Measurements from ENCODE around the gene SLC45A1.

SLC45A1 gene

DNA sequence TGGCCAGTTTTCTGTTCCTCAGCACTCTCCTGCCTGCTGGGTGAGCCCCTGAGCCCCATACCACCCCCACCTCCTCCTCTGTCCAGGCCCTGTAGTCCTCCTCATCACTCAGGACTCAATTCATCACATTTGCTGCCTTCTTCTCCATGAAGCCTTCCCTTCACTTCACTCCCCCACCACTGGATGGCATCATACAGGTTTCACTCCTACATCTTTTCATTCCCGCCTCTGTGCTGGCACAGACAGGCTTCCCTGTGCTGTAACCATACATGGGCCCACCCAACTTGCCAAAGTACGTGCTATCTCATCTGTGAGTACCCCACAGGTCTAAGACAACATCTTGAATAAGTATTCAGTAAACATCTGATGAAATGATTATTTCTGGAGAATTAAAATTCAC, 56.9 kb downstream of the SLC45A1 start:
- Histone ChIP-seq H3K14ac (ENCODE audit: low read length in 2 of 2) (no peak overlapping the region), H3K9me3 (ENCODE audit: control insufficient read depth, low read length) (no peaks in the 10 kb centered on the region), H3K79me1 (replicated peaks; ENCODE audit: low read length, poor library complexity, severe bottlenecking) (peaks cover 42% of the 10 kb centered on the region), H3K4ac (ENCODE audit: low read depth in 1 of 2, low read length in 2 of 2) (no peak overlapping the region), H2BK15ac (ENCODE audit: low read depth, poor library complexity, severe bottlenecking) (no peak overlapping the region), H3K4me2 (ENCODE audit: low read length, poor library complexity, severe bottlenecking) (no peak overlapping the region), H3K9ac (ENCODE audit: low read length) (peak overlapping the region; percentile 79), H2BK5ac (ENCODE audit: low read depth, low read length, poor library complexity, severe bottlenecking) (no peak overlapping the region), H4K91ac (ENCODE audit: low read length) (peak overlapping the region; percentile 65), H3K23ac (ENCODE audit: low read length in 2 of 2) (peak overlapping the region in 1 of 2 experiments; percentile 66), H3K4me1 (ENCODE audit: control insufficient read depth, insufficient read depth, low read depth, low read length) (peaks cover 44% of the 10 kb centered on the region), H3K4me3 (ENCODE audit: insufficient read depth in 1 of 2, low read depth in 1 of 2, low read length in 2 of 2) (no peak overlapping the region), H2AFZ (ENCODE audit: low read depth, low read length) (no peak overlapping the region), H3K18ac (ENCODE audit: low read depth in 1 of 2, low read length in 2 of 2) (no peak overlapping the region), H4K8ac (ENCODE audit: low read length) (peak overlapping the region; percentile 32), H2BK120ac (ENCODE audit: low read depth, low read length) (no peak overlapping the region), H3K27ac (ENCODE audit: low read length, poor library complexity, severe bottlenecking) (no peak overlapping the region), H3K36me3 (ENCODE audit: control insufficient read depth in 1 of 2, insufficient read depth in 2 of 2, low read depth in 1 of 2, low read length in 2 of 2) (peaks cover 20 to 32% of the 10 kb centered on the region in 2 experiments), H2AK5ac (ENCODE audit: low read length, severe bottlenecking) (peak overlapping the region; percentile 82), H3K27me3 (ENCODE audit: control insufficient read depth in 1 of 2, insufficient read depth in 1 of 2, low read length in 2 of 2) (no peaks in the 10 kb centered on the region), H2BK12ac (ENCODE audit: low read length in 2 of 2) (peak overlapping the region in 1 of 2 experiments; percentile 69)
- DNase-seq: no peak
- 100% methylated on average over 1 of the region's 2 CpGs for WGBS

DNA sequence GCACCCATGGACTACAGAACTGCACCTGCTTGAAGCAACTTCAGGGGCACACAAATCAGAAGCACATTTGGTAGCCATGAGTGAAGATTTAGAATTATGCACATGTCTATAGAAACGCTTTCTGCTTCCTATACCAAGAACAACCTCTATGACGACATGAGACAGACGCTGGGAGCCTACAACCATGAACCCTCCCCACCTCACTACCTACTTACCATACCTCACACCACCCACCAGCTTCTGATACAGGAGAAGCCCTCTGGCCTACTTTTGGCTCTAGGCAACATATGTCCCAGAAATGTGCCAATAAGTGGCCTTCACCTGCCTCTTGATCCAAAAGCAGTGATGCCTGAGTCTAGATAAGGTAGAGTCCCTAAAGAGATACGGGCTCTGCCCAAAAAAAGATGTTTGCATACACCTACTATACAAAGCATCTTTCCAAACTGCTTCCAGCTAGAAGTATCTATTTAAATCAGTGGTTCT, 58.5 kb downstream of the SLC45A1 start:
- peaks cover 42% of the 10 kb centered on the region for H3K4me1 ChIP-seq (ENCODE audit: control insufficient read depth, insufficient read depth, low read depth, low read length)
- H3K14ac ChIP-seq (ENCODE audit: low read length in 2 of 2): no peak overlapping the region
- 74% methylated on average over 4 of the region's 4 CpGs for WGBS
- no peak overlapping the region for H2BK12ac ChIP-seq (ENCODE audit: low read length in 2 of 2)
- DNase-seq: no peak
- H2AK5ac ChIP-seq (ENCODE audit: low read length, severe bottlenecking): peak overlapping the region; percentile 37
- H3K4me2 ChIP-seq (ENCODE audit: low read length, poor library complexity, severe bottlenecking): no peak overlapping the region
- H3K9ac ChIP-seq (ENCODE audit: low read length): no peak overlapping the region
- H2AFZ ChIP-seq (ENCODE audit: low read depth, low read length): no peak overlapping the region
- no peak overlapping the region for H2BK5ac ChIP-seq (ENCODE audit: low read depth, low read length, poor library complexity, severe bottlenecking)
- H4K8ac ChIP-seq (ENCODE audit: low read length): no peak overlapping the region
- H4K91ac ChIP-seq (ENCODE audit: low read length): no peak overlapping the region
- no peaks in the 10 kb centered on the region for H3K9me3 ChIP-seq (ENCODE audit: control insufficient read depth, low read length)
- H3K4ac ChIP-seq (ENCODE audit: low read depth in 1 of 2, low read length in 2 of 2): no peak overlapping the region
- H3K4me3 ChIP-seq (ENCODE audit: insufficient read depth in 1 of 2, low read depth in 1 of 2, low read length in 2 of 2): no peak overlapping the region
- H3K23ac ChIP-seq (ENCODE audit: low read length in 2 of 2): no peak overlapping the region
- H3K79me1 ChIP-seq (replicated peaks; ENCODE audit: low read length, poor library complexity, severe bottlenecking): peaks cover 39% of the 10 kb centered on the region
- peaks cover 26 to 39% of the 10 kb centered on the region in 2 experiments for H3K36me3 ChIP-seq (ENCODE audit: control insufficient read depth in 1 of 2, insufficient read depth in 2 of 2, low read depth in 1 of 2, low read length in 2 of 2)
- H2BK15ac ChIP-seq (ENCODE audit: low read depth, poor library complexity, severe bottlenecking): no peak overlapping the region
- H2BK120ac ChIP-seq (ENCODE audit: low read depth, low read length): no peak overlapping the region
- no peak overlapping the region for H3K18ac ChIP-seq (ENCODE audit: low read depth in 1 of 2, low read length in 2 of 2)
- H3K27me3 ChIP-seq (ENCODE audit: control insufficient read depth in 1 of 2, insufficient read depth in 1 of 2, low read length in 2 of 2): no peaks in the 10 kb centered on the region
- H3K27ac ChIP-seq (ENCODE audit: low read length, poor library complexity, severe bottlenecking): no peak overlapping the region

DNA sequence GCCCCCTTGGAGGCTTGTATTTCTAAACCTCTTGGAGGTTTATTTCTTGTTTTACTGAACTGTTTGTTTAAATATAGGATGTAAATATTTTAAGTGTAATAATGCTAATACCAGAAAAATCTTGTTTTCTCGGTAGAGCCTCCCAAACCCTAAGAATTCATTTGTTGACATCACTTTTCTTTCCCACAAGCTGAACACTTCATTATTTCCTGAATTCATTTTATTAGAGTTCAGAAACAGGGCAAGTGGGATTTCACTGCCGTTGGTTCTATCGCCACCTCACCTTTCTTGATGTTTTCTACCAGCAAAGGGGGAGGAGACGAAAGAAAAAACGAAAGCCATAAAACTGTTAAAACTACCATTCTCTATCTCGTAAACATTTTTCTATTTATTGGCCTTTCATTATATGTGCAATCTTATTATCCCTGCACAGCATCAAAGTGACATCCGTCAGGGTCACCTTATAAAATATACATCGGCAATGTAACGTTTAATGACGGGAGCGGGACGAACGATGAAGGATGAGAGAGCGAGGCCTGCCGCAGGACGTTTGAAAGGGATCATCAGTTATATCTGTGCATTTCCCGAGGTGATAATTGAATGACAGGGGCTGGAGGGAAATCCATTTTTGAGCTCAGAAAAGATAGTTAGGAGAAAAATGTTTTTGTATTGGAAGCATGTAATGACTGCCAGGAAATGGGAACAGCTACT, 59.5 kb downstream of the SLC45A1 start:
- Histone ChIP-seq H3K23ac (ENCODE audit: low read length in 2 of 2) (no peak overlapping the region), H3K27me3 (ENCODE audit: control insufficient read depth in 1 of 2, insufficient read depth in 1 of 2, low read length in 2 of 2) (no peaks in the 10 kb centered on the region), H3K18ac (ENCODE audit: low read depth in 1 of 2, low read length in 2 of 2) (no peak overlapping the region), H3K27ac (ENCODE audit: low read length, poor library complexity, severe bottlenecking) (no peak overlapping the region), H3K4ac (ENCODE audit: low read depth in 1 of 2, low read length in 2 of 2) (no peak overlapping the region), H3K79me1 (replicated peaks; ENCODE audit: low read length, poor library complexity, severe bottlenecking) (peaks cover 31% of the 10 kb centered on the region), H2AK5ac (ENCODE audit: low read length, severe bottlenecking) (no peak overlapping the region), H4K8ac (ENCODE audit: low read length) (no peak overlapping the region), H2AFZ (ENCODE audit: low read depth, low read length) (no peak overlapping the region), H2BK120ac (ENCODE audit: low read depth, low read length) (no peak overlapping the region), H3K9me3 (ENCODE audit: control insufficient read depth, low read length) (no peaks in the 10 kb centered on the region), H3K4me1 (ENCODE audit: control insufficient read depth, insufficient read depth, low read depth, low read length) (peaks cover 36% of the 10 kb centered on the region), H3K14ac (ENCODE audit: low read length in 2 of 2) (no peak overlapping the region), H3K4me2 (ENCODE audit: low read length, poor library complexity, severe bottlenecking) (no peak overlapping the region), H2BK15ac (ENCODE audit: low read depth, poor library complexity, severe bottlenecking) (no peak overlapping the region), H2BK5ac (ENCODE audit: low read depth, low read length, poor library complexity, severe bottlenecking) (no peak overlapping the region), H2BK12ac (ENCODE audit: low read length in 2 of 2) (no peak overlapping the region), H3K36me3 (ENCODE audit: control insufficient read depth in 1 of 2, insufficient read depth in 2 of 2, low read depth in 1 of 2, low read length in 2 of 2) (peaks cover 22 to 38% of the 10 kb centered on the region in 2 experiments), H4K91ac (ENCODE audit: low read length) (no peak overlapping the region), H3K4me3 (ENCODE audit: insufficient read depth in 1 of 2, low read depth in 1 of 2, low read length in 2 of 2) (no peak overlapping the region), H3K9ac (ENCODE audit: low read length) (no peak overlapping the region)
- no peak for DNase-seq
- 90% methylated on average over 17 of the region's 17 CpGs for WGBS

DNA sequence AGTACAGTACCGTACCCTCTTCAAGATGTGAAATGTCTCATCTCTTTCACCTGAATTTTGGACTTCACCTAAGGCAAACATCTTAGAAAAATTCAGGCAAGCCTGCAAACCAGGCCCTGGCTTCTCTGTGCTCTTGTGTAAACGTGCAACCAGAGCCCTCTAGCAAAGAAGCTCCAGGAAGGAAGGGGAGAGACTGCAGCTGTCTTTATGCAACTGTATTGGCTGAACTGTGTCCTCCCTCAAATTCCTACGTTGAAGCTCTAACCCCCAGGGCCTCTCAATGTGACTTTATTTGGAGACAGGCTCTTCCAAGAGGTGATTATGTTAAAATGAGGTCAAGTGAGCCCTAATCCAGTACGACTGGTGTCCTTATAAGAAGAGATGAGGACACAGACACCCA, 60.3 kb downstream of the SLC45A1 start:
- peaks cover 29% of the 10 kb centered on the region for H3K79me1 ChIP-seq (replicated peaks; ENCODE audit: low read length, poor library complexity, severe bottlenecking)
- peak; percentile 59 for DNase-seq

More for the DNA sequence above, 60.3 kb downstream of the SLC45A1 start:
- H3K4me1 ChIP-seq (ENCODE audit: control insufficient read depth, insufficient read depth, low read depth, low read length): peaks cover 34% of the 10 kb centered on the region
- H3K4me3 ChIP-seq (ENCODE audit: insufficient read depth in 1 of 2, low read depth in 1 of 2, low read length in 2 of 2): no peak overlapping the region
- 42% methylated on average over 3 of the region's 4 CpGs for WGBS
- H2AFZ ChIP-seq (ENCODE audit: low read depth, low read length): no peak overlapping the region
- no peak overlapping the region for H3K14ac ChIP-seq (ENCODE audit: low read length in 2 of 2)
- no peak overlapping the region for H4K91ac ChIP-seq (ENCODE audit: low read length)
- H4K8ac ChIP-seq (ENCODE audit: low read length): no peak overlapping the region
- no peak overlapping the region for H3K27ac ChIP-seq (ENCODE audit: low read length, poor library complexity, severe bottlenecking)
- H2BK120ac ChIP-seq (ENCODE audit: low read depth, low read length): no peak overlapping the region
- peaks cover 22 to 41% of the 10 kb centered on the region in 2 experiments for H3K36me3 ChIP-seq (ENCODE audit: control insufficient read depth in 1 of 2, insufficient read depth in 2 of 2, low read depth in 1 of 2, low read length in 2 of 2)
- no peak overlapping the region for H2AK5ac ChIP-seq (ENCODE audit: low read length, severe bottlenecking)
- no peaks in the 10 kb centered on the region for H3K9me3 ChIP-seq (ENCODE audit: control insufficient read depth, low read length)
- H2BK5ac ChIP-seq (ENCODE audit: low read depth, low read length, poor library complexity, severe bottlenecking): no peak overlapping the region
- no peak overlapping the region for H3K23ac ChIP-seq (ENCODE audit: low read length in 2 of 2)
- no peak overlapping the region for H3K4ac ChIP-seq (ENCODE audit: low read depth in 1 of 2, low read length in 2 of 2)
- H3K27me3 ChIP-seq (ENCODE audit: control insufficient read depth in 1 of 2, insufficient read depth in 1 of 2, low read length in 2 of 2): no peaks in the 10 kb centered on the region
- peak overlapping the region in 1 of 2 experiments; percentile 25 for H3K18ac ChIP-seq (ENCODE audit: low read depth in 1 of 2, low read length in 2 of 2)
- H3K4me2 ChIP-seq (ENCODE audit: low read length, poor library complexity, severe bottlenecking): no peak overlapping the region
- H2BK15ac ChIP-seq (ENCODE audit: low read depth, poor library complexity, severe bottlenecking): no peak overlapping the region
- no peak overlapping the region for H2BK12ac ChIP-seq (ENCODE audit: low read length in 2 of 2)
- H3K9ac ChIP-seq (ENCODE audit: low read length): no peak overlapping the region

Measured in mesenchymal stem cell (in vitro differentiated cells and primary cell).